SIG-M5 (cell line): ENCODE results near the gene MED8.
"Not testable (repeated sequence)": the region's sequence is repeated elsewhere in the genome, so short reads cannot be mapped to it uniquely, and the experiment has no call there.

ENCODE experiments used
- DNase-seq: peaks from one replicate; lab custom pipeline; 2025; lab: John Stamatoyannopoulos, UW

Gene MED8

DNA sequence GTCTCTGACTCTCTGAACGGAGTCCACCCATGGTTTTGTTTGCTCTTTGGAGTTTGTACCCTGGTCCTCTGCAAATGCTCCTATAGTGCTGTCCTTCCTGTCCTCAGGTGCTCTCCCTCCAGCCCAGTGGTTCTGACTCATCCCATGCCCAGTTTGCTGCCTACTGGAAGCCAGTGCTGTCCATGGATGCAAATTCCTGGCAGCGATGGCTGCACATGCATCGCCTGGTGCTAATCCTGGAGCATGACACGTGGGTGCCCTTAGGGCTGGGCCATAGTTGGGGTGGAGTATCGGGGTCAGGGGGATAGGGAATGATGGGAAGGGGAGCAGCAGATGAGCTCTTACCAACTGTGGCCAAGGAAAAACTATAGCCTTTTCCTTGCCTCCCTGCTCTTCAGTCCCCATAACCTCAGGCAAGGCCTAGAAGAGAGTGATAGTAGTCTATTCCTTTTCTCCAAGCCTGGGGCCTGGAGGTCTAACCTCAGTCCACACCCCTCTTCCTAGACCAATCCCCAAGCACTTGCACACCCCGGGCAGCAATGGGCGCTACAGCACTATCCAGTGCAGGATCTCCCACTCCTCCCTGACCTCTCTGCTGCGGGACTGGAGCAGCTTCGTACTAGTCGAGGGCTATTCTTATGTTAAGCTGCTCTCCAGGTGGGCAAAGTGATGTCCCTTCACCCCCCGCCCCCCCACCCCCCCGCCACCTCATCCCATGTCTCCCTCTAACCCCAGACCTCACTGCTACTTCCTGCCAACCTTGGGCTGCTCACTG is 32.6 kb upstream of the MED8 start:
- no peak for DNase-seq

- no peak for DNase-seq
These were observed 31.8 kb upstream of the MED8 start for GRCh38 chr1:43421396-43421795.

- no peak for DNase-seq
These were observed 31.3 kb upstream of the MED8 start for GRCh38 chr1:43420874-43421273.

DNA sequence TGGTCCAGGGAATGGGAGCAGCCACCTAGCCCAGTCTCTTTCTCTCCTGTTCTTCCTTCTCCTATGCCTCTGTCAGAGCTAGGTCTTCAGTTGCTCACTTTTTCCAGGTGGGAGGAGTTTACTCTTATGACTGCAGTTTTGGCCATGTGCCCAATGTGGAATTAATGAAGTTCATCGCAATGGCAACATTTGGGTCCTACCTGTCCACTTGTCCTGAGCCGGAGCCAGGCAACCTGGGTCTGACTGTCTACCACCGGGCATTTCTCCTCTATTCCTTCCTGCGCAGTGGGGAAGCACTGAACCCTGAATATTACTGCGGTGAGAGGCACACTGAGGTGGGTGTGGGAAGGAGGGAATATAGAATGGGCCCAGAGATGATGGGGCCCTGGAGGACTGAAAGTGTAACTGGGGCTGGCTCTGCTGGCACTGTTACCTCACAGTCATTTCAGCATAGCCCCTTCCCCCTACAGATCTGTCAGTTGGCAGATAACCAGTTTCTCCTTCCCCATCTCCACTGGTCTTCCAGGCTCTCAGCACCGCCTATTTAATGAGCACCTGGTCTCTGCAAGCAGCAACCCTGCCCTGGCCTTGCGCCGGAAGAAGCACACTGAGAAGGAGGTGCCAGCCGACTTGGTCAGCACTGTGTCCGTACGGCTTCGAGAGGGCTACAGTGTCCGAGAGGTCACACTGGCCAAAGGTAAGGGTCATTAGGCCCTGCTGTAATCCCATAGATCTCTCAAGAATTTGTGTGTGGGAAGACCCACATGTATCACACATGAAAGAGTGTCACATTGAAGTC is 30.2 kb upstream of the MED8 start:
- DNase-seq = no peak

- DNase-seq = no peak
These were observed 29.3 kb upstream of the MED8 start for GRCh38 chr1:43418858-43419257.

DNA sequence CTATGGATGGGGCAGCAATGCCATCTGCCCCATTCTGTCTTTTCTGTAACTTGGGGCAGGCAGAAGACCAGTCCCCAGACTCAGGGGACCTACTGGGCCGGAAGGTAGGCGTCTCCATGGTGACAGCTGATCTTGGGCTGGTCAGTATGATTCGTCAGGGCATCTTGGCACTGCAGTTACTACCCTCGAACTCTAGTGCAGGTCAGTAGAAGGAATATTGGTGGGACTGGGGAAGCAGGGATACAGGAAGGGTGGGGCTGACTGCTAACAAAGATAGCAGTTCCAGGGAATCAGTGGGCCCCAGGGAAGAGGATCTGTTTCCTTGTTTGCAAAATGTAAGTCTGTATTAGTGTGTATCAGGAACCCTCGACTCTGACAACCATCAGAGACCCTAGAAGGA is 26.3 kb upstream of the MED8 start:
- no peak for DNase-seq

- no peak for DNase-seq
These were observed 25.1 kb upstream of the MED8 start for GRCh38 chr1:43414634-43415223.

- not testable (repeated sequence) for DNase-seq
These were observed 23.8 kb upstream of the MED8 start for GRCh38 chr1:43413426-43413825.

DNA sequence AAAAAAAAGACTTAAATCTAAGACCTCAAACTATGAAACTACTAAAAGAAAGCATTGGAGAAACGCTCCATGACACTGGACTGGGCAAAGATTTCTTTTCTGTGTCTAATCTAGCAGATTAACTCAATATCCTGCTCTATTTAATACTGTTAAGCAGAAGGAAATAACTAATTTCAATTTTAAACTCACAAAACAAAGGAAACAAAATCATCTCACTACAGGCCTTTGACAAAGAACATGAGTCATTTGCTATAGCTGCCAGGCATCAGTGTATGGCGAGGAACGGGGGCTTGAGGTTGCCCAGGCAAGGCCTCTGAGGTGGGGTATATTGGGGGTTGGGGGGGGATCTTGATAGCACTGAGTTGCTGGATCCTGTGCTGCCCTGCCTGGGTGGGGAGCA is 21.0 kb upstream of the MED8 start:
- no peak for DNase-seq

GRCh38 chr1:43405876-43406234 is 16.3 kb upstream of the MED8 start:
- DNase-seq = no peak

GRCh38 chr1:43405219-43405875 is 15.7 kb upstream of the MED8 start:
- DNase-seq = no peak

- DNase-seq = no peak
These were observed 14.8 kb upstream of the MED8 start for GRCh38 chr1:43404353-43404752.

DNA sequence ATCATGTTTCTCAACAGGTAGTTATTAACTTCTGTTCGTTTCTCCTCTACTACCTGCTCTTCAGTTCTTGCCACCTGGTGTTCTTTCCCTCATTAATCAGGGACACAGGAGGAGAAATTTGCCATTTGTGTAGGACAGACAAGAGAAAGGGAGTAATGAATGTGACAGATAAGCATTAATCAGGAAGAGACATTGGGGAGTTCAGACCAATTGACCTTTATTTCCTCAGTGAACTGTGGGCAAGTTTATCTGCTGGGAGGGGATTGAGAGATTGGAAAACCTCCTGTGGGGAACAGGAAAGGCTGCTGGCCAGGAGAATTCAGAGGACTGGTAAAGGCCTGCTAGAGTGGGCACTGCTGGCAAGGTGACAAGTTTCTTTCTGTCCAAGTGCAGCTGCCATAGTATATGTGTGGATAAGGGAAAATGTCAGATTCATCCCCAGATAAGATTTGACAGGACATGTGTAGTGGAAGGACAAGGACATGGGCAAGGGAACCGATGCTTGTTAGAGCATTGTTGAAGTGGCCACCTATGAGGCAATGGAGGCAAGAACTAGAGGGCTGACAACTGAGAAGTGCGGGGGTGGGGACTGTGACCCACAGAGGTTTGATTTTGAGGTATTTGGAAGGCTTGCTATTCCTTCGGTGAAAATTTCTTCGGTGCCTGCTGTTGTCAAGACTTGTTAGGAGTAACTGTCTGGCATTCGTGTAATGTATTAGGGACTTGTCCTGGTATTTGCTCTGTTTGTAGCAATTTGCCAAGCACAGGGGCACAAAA is 12.7 kb upstream of the MED8 start:
- DNase-seq = no peak

DNA sequence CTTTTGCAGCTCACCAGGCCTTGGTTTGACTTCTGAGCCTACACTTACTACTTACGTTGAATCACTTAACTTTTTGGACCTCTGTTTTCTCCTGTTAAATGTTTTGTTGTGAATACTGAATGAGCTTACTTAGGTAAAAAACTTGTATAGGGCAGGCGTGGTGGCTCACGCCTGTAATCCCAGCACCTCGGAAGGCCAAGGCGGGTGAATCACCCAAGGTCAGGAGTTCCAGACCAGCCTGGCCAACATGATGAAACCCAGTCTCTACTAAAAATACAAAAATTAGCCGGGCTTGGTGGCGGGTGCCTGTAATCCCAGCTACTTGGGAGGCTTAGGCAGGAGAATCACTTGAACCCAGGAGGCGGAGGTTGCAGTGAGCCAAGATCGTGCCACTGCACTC is 10.8 kb upstream of the MED8 start:
- not testable (repeated sequence) for DNase-seq

GRCh38 chr1:43398227-43398626 is 8.6 kb upstream of the MED8 start:
- no peak for DNase-seq

DNA sequence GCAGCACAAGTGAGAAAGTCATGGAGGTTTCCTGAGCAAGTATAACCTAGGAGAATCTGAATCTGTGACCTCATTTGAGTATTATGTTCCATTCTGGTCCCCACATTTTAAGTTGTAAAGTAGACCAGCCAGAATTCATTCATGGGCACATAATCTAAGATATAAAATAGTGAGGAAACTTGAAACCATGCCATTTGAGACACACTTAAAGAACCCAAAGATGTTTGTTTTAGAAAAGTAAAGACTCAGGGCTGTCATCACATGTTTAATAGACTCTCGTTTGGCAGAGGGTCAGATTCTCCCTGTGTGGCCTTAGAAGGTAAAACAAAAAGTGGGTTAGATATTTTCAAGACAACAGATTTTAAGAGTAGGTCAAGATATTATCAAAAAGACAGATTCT is 6.5 kb upstream of the MED8 start:
- no peak for DNase-seq

DNA sequence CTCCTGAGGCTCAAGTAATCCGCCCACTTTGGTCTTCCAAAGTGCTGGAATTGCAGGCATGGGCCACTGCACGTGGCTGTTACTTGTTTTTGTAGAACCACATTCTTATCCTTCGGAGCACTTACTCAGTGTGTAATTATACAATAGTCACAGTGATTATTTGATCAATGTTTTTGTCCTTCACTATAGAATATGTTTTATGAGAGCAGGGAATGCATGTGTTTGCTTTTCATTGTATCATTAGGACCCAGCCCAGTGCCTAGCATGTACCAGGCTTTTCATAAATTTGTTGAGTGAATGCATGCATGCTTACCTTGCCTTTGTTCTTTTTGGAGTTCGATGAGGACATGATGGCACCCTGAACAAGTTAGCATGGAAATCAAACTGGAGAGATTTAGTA is 5.9 kb upstream of the MED8 start:
- DNase-seq = no peak

- DNase-seq = no peak
These were observed 3.1 kb upstream of the MED8 start for GRCh38 chr1:43392702-43393101.

DNA sequence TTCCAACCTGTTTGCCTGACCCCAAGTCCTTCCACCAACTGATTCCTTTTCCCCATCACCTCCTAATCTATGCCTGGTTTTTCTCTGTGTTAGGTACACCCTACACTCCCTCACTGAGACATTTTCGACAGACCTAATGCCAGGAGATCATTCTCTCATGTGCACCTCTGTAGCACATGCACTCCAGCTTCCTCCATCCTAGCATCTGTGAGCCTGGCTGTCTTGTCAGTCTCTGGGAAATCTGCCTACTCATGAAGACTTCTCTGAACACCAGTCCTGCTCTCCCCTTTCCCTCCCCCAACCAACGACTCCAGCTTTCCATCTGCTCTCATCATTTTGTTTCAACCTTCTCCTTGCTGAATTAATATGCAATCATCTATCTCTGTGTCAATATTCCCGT is 987 bp downstream of the MED8 start:
- no peak for DNase-seq

DNA sequence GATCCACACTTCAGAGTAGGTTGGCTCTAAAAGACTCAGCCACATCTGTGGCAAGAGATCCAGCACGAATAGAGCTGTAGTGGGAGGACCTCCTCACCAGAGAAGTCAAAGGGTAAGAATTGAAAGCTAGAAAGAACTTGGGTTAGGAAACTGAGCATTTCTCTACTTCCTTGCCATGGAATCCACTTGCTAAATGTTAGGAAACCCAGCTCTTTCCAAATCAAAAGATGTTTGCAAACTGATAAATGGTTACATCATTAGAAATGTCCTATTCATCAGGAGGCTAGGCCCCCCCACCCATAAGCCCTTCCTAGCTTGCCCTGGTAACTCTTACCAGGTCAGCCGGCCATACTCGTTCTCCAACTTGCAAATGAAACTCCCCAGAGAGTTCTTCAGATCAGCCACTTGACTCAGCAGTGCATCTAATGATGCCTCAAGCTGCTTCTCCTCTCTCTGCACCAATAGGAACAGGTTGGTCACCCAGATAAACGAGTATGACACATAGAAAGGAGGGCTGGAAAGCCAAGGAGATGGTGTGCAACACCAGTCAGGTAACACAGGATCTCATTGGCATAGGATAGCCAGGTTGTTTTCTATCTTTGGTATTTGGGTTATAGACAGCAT is 1.5 kb downstream of the MED8 start:
- no peak for DNase-seq

DNA sequence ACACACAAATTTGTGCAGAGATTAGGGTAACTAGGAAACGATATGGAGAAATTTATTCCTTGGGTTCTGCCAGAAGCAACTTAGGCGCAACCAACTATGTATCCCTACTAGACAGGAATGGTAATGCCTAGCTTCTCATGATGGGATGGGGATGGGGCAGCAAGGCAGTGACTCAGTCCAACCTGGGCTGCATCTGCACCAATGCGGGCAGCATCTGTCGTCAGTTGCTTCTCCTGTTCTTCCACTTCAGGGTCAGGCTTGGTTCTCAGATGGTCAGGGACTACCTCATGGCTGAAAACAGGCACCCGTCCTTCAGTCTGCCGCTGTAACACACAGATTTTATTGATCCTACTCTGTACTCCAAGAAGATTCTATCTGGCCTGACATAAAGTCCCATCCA is 2.9 kb downstream of the MED8 start:
- DNase-seq = no peak

DNA sequence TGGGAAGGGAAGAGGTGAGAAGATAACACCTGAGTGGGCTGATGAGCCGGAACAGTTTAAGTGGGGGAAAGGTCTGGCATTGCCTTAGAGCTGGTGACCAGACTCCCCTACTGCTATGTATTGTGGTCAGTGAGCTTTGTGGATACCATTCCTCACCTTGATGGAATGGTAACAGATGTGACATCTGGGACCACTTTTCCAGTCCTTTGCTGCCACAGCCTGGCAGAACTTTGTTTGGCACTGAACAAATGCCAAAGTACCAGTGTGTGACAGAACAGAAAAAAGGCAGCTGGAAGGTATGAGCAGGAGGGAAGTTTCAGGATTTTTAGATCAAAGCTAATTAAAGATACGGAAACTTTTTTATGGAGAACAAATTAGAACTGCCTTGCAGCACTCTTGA is 6.2 kb downstream of the MED8 start:
- DNase-seq = no peak
